GM15510 (cell line): ENCODE data around the gene LRP1B.

ENCODE experiments used
- POLR2A ChIP-seq: IDR thresholded peaks from 3 replicates; pipeline ENCODE4 v1.6.1; 2011; ENCODE audit warnings: borderline replicate concordance; ENCODE audit not compliant: insufficient read length; ENCODE audit errors: extremely low read depth

The LRP1B gene

DNA sequence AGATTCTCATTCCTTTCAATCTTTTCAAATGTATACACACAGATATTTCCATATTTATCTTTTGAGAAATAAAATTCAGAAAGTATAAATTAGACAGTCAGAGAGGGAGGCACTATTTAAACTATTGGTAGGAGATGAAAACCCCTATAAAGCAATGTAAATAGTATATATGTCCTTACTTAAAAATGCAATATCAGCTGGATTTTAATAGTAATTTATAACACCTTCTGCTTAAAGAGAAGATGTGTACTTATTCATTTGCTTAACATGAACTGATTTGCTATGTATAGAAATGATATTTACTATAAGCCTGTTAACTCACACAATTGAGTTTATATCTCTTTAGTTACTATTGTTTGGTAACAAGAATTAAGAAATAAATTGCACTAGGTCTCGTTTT, 163.3 kb downstream of the LRP1B start:
- TF ChIP-seq POLR2A = no peak

DNA sequence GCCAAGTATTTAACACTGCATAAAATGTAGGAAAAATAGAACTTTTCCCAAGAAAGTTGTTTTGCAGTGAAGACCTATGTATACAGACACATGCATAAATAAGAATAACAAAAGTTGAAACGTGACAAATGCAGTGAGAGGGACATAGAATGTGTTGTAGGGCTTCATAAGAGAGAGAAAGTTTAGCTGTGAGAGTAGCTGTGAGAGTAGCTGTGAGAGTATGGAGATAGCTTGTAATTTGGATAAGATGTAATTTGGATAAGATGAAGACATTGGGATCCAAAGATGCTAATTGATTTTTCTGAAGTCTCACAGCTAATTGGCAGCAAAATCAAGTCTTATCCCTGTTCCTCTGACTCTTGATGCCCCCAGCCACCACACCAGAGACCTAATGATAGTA, 170.9 kb downstream of the LRP1B start:
- TF ChIP-seq POLR2A = no peak

GRCh38 chr2:141959016-141959415, 171.8 kb downstream of the LRP1B start:
- no peak for TF ChIP-seq POLR2A

- TF ChIP-seq POLR2A = no peak
Measured at GRCh38 chr2:141957827-141958450, 172.9 kb downstream of the LRP1B start.

GRCh38 chr2:141957321-141957720, 173.5 kb downstream of the LRP1B start:
- no peak for TF ChIP-seq POLR2A

DNA sequence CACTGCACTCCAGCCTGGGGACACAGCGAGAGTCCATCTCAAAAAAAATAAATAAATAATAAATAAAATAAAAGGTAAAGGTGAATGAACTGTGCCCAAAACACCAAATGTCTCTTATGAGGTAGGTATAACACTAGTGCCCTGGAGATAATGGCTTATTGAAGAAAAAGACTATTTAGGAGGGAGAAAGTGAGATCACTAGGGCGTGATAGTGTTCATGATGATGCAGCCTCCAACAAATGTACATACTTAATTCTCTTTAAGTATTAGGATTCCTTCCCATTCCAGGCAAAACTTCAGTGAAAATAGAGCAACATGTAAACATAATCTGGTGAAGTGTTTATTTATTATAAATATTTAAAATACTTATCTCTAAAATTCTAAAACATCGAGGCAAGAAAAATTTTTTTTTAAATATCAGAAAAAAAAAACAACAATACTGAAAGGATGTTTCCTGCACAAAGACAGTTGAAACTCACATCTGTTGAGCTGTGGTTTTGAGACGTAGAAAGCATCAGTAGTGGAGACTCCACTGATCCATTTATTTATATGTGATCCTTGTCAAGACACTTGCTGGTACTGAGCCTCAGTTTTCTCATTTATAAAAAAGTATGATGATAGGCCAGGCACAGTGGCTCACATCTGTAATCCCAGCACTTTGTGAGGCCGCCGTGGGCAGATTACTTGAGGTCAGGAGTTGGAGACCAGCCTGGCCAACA, 183.3 kb downstream of the LRP1B start:
- no peak for TF ChIP-seq POLR2A

- no peak for TF ChIP-seq POLR2A
Measured at GRCh38 chr2:141946016-141946415, 184.8 kb downstream of the LRP1B start.

DNA sequence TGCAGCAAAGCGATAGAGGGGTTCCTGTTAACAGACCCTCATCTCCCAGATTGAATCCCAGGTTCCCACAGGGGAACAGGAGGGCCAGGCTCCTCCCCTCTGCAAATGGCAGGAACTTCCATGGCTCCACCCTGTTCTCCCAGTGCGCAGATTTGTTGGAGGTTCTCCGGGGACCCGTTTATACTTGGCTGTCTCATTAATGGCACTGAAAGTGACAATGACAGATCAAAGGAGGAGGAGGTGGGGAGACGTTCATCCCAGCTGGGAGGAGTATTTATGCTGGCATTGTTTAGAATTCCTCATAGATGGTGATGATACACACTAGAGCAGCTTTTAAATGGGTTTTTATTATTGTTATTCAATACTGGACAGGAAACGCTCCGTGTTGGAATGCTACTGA, 186.9 kb downstream of the LRP1B start:
- TF ChIP-seq POLR2A = no peak

- no peak for TF ChIP-seq POLR2A
Measured at GRCh38 chr2:141942006-141942789, 188.6 kb downstream of the LRP1B start.

- TF ChIP-seq POLR2A = no peak
Measured at GRCh38 chr2:141941210-141941714, 189.6 kb downstream of the LRP1B start.

DNA sequence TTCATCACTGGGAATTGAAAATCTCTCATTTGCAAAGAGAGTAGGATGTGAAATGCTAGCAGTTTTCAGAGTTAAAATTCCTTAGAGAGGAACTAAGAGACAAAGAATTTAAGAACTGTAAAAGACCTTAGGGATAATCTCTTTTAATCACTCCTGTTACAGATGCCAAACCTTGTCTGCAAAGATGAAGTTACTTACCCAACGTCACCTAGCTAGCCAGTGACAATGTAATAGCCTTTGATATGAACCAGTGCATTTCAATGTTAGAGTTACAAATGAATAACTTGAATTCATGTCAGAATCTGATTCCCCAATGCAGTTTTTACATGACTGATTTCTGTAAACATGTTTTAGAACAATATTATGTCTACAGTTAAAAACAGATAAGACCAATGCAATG, 190.1 kb downstream of the LRP1B start:
- no peak for TF ChIP-seq POLR2A

GRCh38 chr2:141933226-141933625, 197.6 kb downstream of the LRP1B start:
- TF ChIP-seq POLR2A = no peak

DNA sequence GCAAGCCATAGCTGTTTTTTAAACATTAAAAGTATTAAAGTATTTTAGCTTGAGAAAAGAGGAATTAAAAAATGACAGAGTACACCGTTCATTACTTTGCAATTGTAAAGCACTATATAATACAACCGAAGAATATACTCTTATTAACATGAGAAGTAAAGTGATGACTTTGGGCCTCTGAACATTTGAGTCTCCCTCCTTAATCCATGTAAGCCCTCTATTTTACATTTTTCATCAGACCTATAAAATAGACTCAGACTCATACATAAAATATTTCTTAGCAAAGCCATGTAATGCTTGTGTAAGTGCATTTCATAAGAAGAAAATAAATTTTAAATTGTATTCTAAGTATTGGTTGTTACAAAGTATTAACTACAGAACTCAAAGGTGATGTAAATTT, 198.6 kb downstream of the LRP1B start:
- TF ChIP-seq POLR2A = no peak

DNA sequence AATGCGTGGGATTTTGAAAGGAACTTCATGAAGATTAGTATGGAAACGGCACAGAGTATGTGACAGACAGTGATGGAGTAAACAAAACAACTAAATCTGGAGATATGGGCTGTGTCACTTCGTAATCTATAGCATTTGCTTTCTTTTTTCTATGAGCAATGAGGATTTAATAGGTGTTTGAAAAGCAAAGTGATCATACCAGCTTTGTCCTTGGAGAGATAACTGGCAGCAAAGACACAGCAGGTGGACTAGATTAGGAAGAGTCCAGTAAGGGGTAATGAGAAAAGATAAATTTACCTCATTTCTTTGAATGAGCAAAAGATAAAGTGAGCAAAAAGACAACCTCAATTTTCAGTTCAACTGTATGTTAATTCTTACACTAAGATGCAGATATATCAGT, 199.0 kb downstream of the LRP1B start:
- no peak for TF ChIP-seq POLR2A

DNA sequence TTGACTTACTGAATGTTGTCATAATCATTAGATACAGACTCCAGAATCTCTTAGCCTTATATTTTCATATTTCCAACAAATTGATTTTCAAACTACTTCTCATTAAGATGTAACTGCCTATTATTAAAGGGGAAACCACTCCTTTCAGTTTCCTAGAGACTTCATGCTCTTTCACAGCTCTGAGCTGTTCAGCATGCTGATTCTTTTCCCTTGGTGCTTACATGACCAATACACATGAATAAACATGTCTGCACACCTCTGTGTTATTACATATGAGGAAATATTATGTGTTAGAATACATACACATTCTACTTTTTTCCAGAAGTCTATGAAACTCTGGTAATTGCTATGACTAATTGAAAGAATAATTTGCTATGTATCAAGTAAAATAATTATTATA, 200.0 kb downstream of the LRP1B start:
- TF ChIP-seq POLR2A = no peak
